ENCODE data around the gene CCDC24. TPM values are rescaled to one million over a fixed set of nuclear protein-coding genes. Genes with fewer than 3 reads are reported as not detected.

The CCDC24 gene
- total and polyA plus RNA-seq, 2 of the 4 experiments (the other 2 are of a cell fraction): 1.4 to 4.6 TPM

GRCh38 chr1:43997295-43997999, 6.0 kb downstream of the CCDC24 start:
- Histone ChIP-seq H3K27me3 (ENCODE audit: control insufficient read depth, insufficient read depth, low read length) (no peaks in the 10 kb centered on the region), H3K4ac (ENCODE audit: low read depth, low read length) (no peak overlapping the region), H3K27ac (ENCODE audit: insufficient read depth, low read length) (no peak overlapping the region), H3K79me1 (ENCODE audit: low read depth in 1 of 2, low read length in 2 of 2) (no peaks in the 10 kb centered on the region), H4K20me1 (ENCODE audit: insufficient read depth, low read length) (no peaks in the 10 kb centered on the region), H3K23ac (ENCODE audit: low read depth, low read length) (no peak overlapping the region), H2AK9ac (replicated peaks; ENCODE audit: low read depth, low read length, poor library complexity) (no peak overlapping the region), H4K5ac (ENCODE audit: low read depth, low read length) (no peak overlapping the region), H2AFZ (replicated peaks; ENCODE audit: low read length, poor library complexity) (no peak overlapping the region), H2BK120ac (ENCODE audit: low read depth, low read length) (no peak overlapping the region), H3K4me2 (ENCODE audit: low read depth, low read length) (no peak overlapping the region), H3K4me1 (ENCODE audit: control insufficient read depth, insufficient read depth, low read length) (no peaks in the 10 kb centered on the region), H3K9me1 (ENCODE audit: insufficient read depth, low read length) (no peaks in the 10 kb centered on the region), H3K56ac (ENCODE audit: extremely low read depth, insufficient read depth, low read length) (no peak overlapping the region), H2BK5ac (ENCODE audit: low read depth, low read length, poor library complexity, severe bottlenecking) (no peak overlapping the region), H4K91ac (ENCODE audit: insufficient read depth, low read depth, low read length) (no peak overlapping the region), H3K9me3 (ENCODE audit: control insufficient read depth, insufficient read depth, low read length) (no peaks in the 10 kb centered on the region), H3K4me3 (ENCODE audit: insufficient read depth, low read depth, low read length) (no peak overlapping the region), H3K18ac (ENCODE audit: low read depth, low read length) (no peak overlapping the region), H2BK20ac (ENCODE audit: low read depth, low read length) (no peak overlapping the region), H4K8ac (ENCODE audit: low read depth in 2 of 2, low read length in 2 of 2) (no peak overlapping the region), H3K36me3 (ENCODE audit: control insufficient read depth, insufficient read depth, low read length) (peaks cover 22% of the 10 kb centered on the region; the same call in 1 of the 2 replicates), H3K14ac (replicated peaks; ENCODE audit: low read depth, low read length) (no peak overlapping the region), H2AK5ac (ENCODE audit: low read depth, low read length) (no peak overlapping the region), H2BK15ac (ENCODE audit: low read depth, low read length) (no peak overlapping the region), H3K9ac (ENCODE audit: low read depth, low read length) (no peak overlapping the region)
- DNase-seq (no peak), ATAC-seq (ENCODE audit: low read depth) (no peak)
- TSS peak; percentile 24 for BruUV-seq (replicated peaks)
- TF ChIP-seq RAD21 (IDR thresholded peaks at IDR 0.05; ENCODE audit: low read length) (no peak), RCOR1 (IDR thresholded peaks at IDR 0.05; ENCODE audit: insufficient replicate concordance, low read length) (no peak), NFE2L2 (IDR thresholded peaks at IDR 0.05; ENCODE audit: low read depth, low read length) (no peak)
- dilution Hi-C loops (cut with HindIII; ENCODE audit: low sequenced_read_pairs, unreplicated experiment): no loop called here
- in situ Hi-C loops (cut with MboI; ENCODE audit: low sequenced_read_pairs): no loop called here
- ChIA-PET POLR2A (ENCODE audit: unreplicated experiment) (no interaction called here), CTCF (no interaction called here)
- intact Hi-C loops (cut with micrococcal nuclease): no loop called here
- 76% methylated on average over 8 of the region's 22 CpGs; no CpG with 5 or more reads in 1 of the 2 experiments for WGBS, 2 experiments (ENCODE audit: extremely low coverage in 2 of 2, insufficient read length in 1 of 2)
